HepG2 (cell line): ENCODE measurements around the gene SHISAL1. TPM values are rescaled to one million over a fixed set of nuclear protein-coding genes. Genes with fewer than 3 reads are reported as not detected.

Source experiments
- ATAC-seq: fragments of 200-7000 bp; cut with Tn5 transposase; 3 replicates; pipeline ENCODE4 v1.9.1; 2020; ENCODE audit warnings: mild to moderate bottlenecking, moderate library complexity
- BruUV-seq: library from RNA; stranded (reverse); fragments of 400-500 nt; replicated peaks from 2 replicates; lab custom pipeline; 2021; lab: Mats Ljungman, UMichigan
- CTCF ChIA-PET: fragments of 300-600 bp; formaldehyde crosslinking; extraction: SDS; loops from one replicate; lab custom pipeline; 2021; ENCODE audit warnings: low total read pairs, inconsistent platforms, low intra/inter-chr PET ratio; lab: Yijun Ruan, JAX
- POLR2A ChIA-PET: fragments of 350-600 bp; sonication (Branson Sonifier 250); formaldehyde crosslinking; loops from one replicate; lab custom pipeline; 2020; ENCODE audit warnings: antibody characterized with exemption, inconsistent platforms; lab: Yijun Ruan, JAX
- DNase-seq: peaks from one replicate; pipeline ENCODE4 v3.0.0-alpha.2; 2015; ENCODE audit warnings: low spot score
- FAIRE-seq: peaks from 3 replicates; lab custom pipeline; 2011; peaks lifted over from hg19 to GRCh38; lab: Jason Lieb, UNC
- H2AFZ ChIP-seq: one replicate; pipeline ENCODE4 v1.6.1; 2011; ENCODE audit warnings: low read length, inconsistent platforms
- H3K27ac ChIP-seq: fragments of 300-600 bp; 3 replicates; pipeline ENCODE4 v1.8.0; 2011; ENCODE audit warnings: mixed run types, mild to moderate bottlenecking, mixed read lengths, low read length, inconsistent platforms; ENCODE audit not compliant: insufficient read depth; ENCODE audit errors: extremely low read length
- H3K27me3 ChIP-seq, 2 experiments: fragments of 200-600 bp in 1 of 2; 2 replicates in 1 of 2; 3 replicates in 1 of 2; pipeline versions ENCODE4 v1.6.0 to v1.8.0; 2011; ENCODE audit warnings: low read length in 2 of 2, mild to moderate bottlenecking in 2 of 2, moderate library complexity in 2 of 2, inconsistent platforms in 1 of 2; ENCODE audit not compliant: insufficient read depth in 2 of 2, control insufficient read depth in 1 of 2
- H3K36me3 ChIP-seq, 2 experiments: fragments of 200-600 bp in 1 of 2; replicated peaks in 1 of 2; 2 replicates in 1 of 2; 3 replicates in 1 of 2; pipeline versions ENCODE4 v1.5.1 to v1.8.0; 2011; ENCODE audit warnings: low read length in 2 of 2, inconsistent platforms in 1 of 2; ENCODE audit not compliant: insufficient read depth in 2 of 2, control insufficient read depth in 1 of 2
- H3K4me1 ChIP-seq: 2 replicates; pipeline ENCODE4 v1.5.1; 2012; ENCODE audit warnings: low read length, inconsistent platforms; ENCODE audit not compliant: insufficient read depth
- H3K4me2 ChIP-seq: 2 replicates; pipeline ENCODE4 v1.6.0; 2011; ENCODE audit warnings: low read depth, low read length, inconsistent platforms
- H3K4me3 ChIP-seq, 3 experiments: fragments of 200-600 bp in 1 of 3; sonication (generic), shearing (Covaris generic) in 1 of 3; replicated peaks in 1 of 3; 2 replicates each; pipeline ENCODE4 v1.5.1; 2011 to 2016; ENCODE audit warnings: low read length in 3 of 3, inconsistent platforms in 2 of 3, low read depth in 2 of 3, mild to moderate bottlenecking in 2 of 3, control low read depth in 1 of 3, mixed read lengths in 1 of 3; ENCODE audit not compliant: insufficient read depth in 1 of 3
- H3K79me2 ChIP-seq: one replicate; pipeline ENCODE4 v1.6.1; 2011; ENCODE audit warnings: low read length, inconsistent platforms; ENCODE audit not compliant: insufficient read depth
- H3K9ac ChIP-seq: 2 replicates; pipeline ENCODE4 v1.6.0; 2011; ENCODE audit warnings: mild to moderate bottlenecking, low read depth, low read length, inconsistent platforms; ENCODE audit not compliant: insufficient read depth
- H3K9me3 ChIP-seq: 2 replicates; pipeline ENCODE4 v1.5.1; 2012; ENCODE audit warnings: mild to moderate bottlenecking, low read length
- H4K20me1 ChIP-seq: 2 replicates; pipeline ENCODE4 v1.6.0; 2011; ENCODE audit warnings: inconsistent platforms, mild to moderate bottlenecking, low read length, moderate library complexity; ENCODE audit not compliant: insufficient read depth
- ATF4 ChIP-seq, 2 experiments: fragments of 450-650 bp in 1 of 2; sonication (generic) in 1 of 2; formaldehyde crosslinking; IDR thresholded peaks; 2 replicates each; pipeline versions ENCODE4 v1.5.0 to v1.8.0; 2020 to 2022; ENCODE audit warnings: mild to moderate bottlenecking in 1 of 2, missing genetic modification reagents in 1 of 2
- CREB1 ChIP-seq, 2 experiments: fragments of 450-650 bp in 1 of 2; IDR thresholded peaks; 2 replicates each; pipeline ENCODE4 v1.6.1; 2016 to 2017; ENCODE audit warnings: control low read depth in 1 of 2, mild to moderate bottlenecking in 1 of 2, missing compliant biosample characterization in 1 of 2, missing genetic modification characterization in 1 of 2
- NCOR1 ChIP-seq: fragments of 200-600 bp; sonication (generic); IDR thresholded peaks from 2 replicates; pipeline ENCODE4 v1.7.0; 2017; ENCODE audit warnings: antibody characterized with exemption, low read length, borderline replicate concordance
- SKI ChIP-seq: fragments of 450-650 bp; IDR thresholded peaks from one replicate; pipeline ENCODE4 v1.6.1; 2018; ENCODE audit warnings: mild to moderate bottlenecking; ENCODE audit not compliant: partially characterized antibody
- TCF7 ChIP-seq: sonication (generic); IDR thresholded peaks from 2 replicates; pipeline ENCODE4 v1.6.1; 2016; ENCODE audit warnings: antibody characterized with exemption, low read depth
- ZNF317 ChIP-seq: sonication (generic); formaldehyde crosslinking; IDR thresholded peaks from 2 replicates; pipeline ENCODE4 v1.5.0; 2020; ENCODE audit warnings: mild to moderate bottlenecking, missing genetic modification reagents
- ZNF768 ChIP-seq: sonication (generic); formaldehyde crosslinking; IDR thresholded peaks from 2 replicates; pipeline ENCODE4 v1.4.0; 2020; ENCODE audit warnings: missing genetic modification reagents
- WGBS: methylation state at CpG from one replicate; pipeline ENCODE4 v1.1.6; 2017; ENCODE audit warnings: low lambda C conversion rate; 5-methylcytosine and 5-hydroxymethylcytosine counted together
- in situ Hi-C: cut with HindIII; loops from 2 replicates; pipeline ENCODE4 v1.10.0; 2017; ENCODE audit warnings: low pct_unique_long_range_greater_than_20kb; ENCODE audit not compliant: extremely low pct_ligation_motif_present
- intact Hi-C: fragments of 100-400 bp; cut with micrococcal nuclease; formaldehyde crosslinking; loops from one replicate; pipeline ENCODE4 v1.10.0; 2022; ENCODE audit not compliant: unreplicated experiment
- polyA plus RNA-seq, 8 experiments: library from polyadenylated mRNA; depleted of rRNA in 3 of 8; stranded (reverse) in 7 of 8; unstranded in 1 of 8; fragments of >200 nt; fragmentation: Illumina TruSeq in 4 of 8; extraction: Trizol in 4 of 8; gene quantifications; 2 replicates each; pipeline versions ENCODE4 v1.2.1 to v1.2.3, GENCODE V29; 2011 to 2016; ENCODE audit warnings: low read depth in 4 of 8, missing spikeins in 1 of 8, mixed read lengths in 1 of 8; ENCODE audit not compliant: insufficient read depth in 1 of 8
- total RNA-seq, 5 experiments: library from RNA; depleted of rRNA; stranded (reverse); fragments of >200 nt; fragmentation: Illumina TruSeq; extraction: Trizol; gene quantifications; 2 replicates each; pipeline ENCODE4 v1.2.3, GENCODE V29; 2016; ENCODE audit warnings: low read depth in 1 of 5
- TF ChIP-seq, protein P1 (sequence below): sonication (generic); formaldehyde crosslinking; IDR thresholded peaks from 2 replicates; pipeline ENCODE4 v1.9.0; 2021; ENCODE audit warnings: missing genetic modification reagents, borderline replicate concordance
- TF ChIP-seq, protein P2 (sequence below): fragments of 450-650 bp; IDR thresholded peaks from 2 replicates; pipeline ENCODE4 v1.6.1; 2017; ENCODE audit warnings: mild to moderate bottlenecking

The SHISAL1 gene
- total and polyA plus RNA-seq, 2 of the 13 experiments (the other 11 are each of a cell fraction or from before 2014, with no cell fraction given), result not detected

- 0% methylated on average over 4 of the region's 21 CpGs for WGBS
- in situ Hi-C loops, result no loop called here
- ChIA-PET CTCF (no interaction called here), POLR2A (no interaction called here)
- Histone ChIP-seq H2AFZ (no peak overlapping the region), H4K20me1 (no peaks in the 10 kb centered on the region), H3K4me2 (no peak overlapping the region), H3K36me3 (no peaks in the 10 kb centered on the region), H3K27ac (no peak overlapping the region), H3K9ac (no peak overlapping the region), H3K4me1 (no peaks in the 10 kb centered on the region), H3K27me3 (peaks cover 0 to 31% of the 10 kb centered on the region in 2 experiments; a peak in 3 of 5 replicates), H3K9me3 (no peaks in the 10 kb centered on the region), H3K4me3 (no peak overlapping the region), H3K79me2 (no peaks in the 10 kb centered on the region)
- DNase-seq, result no peak
- no peak for ATAC-seq
- FAIRE-seq, result no peak
- intact Hi-C loops, result no loop called here
- TF ChIP-seq ZNF768, result peak; percentile 92
- TF ChIP-seq CREB1 (IDR thresholded peaks at IDR 0.05), result no peak
- TF ChIP-seq CREB1 (CRISPR knock-in tag; IDR thresholded peaks at IDR 0.05), result no peak
- no TSS peak for BruUV-seq
Measured at GRCh38 chr22:44340271-44341239, 27.8 kb upstream of the SHISAL1 start.

DNA sequence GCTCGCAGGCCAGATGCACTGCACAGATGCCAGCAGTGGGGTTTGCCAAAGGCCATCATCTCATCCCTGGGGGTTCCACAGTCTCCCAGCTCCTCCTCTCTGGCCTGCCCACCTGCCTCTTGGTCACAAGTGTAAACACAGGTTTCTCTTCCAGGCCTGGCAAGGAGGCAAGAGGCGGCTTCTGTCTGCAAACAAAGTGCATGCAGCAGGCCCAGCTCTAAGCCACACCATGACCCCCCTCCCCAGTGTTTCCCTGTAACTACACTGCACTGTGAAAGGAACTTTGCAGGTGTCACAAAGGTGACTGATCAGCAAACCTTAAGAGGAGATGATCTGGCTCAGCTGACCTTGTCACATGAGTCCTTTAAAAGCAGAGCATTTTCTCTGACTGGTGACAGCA, 26.2 kb upstream of the SHISAL1 start:
- ATAC-seq (no peak), FAIRE-seq (no peak), DNase-seq (no peak)
- Histone ChIP-seq H4K20me1 (no peaks in the 10 kb centered on the region), H3K27ac (no peak overlapping the region), H3K36me3 (no peaks in the 10 kb centered on the region), H3K9me3 (no peaks in the 10 kb centered on the region), H3K27me3 (peaks cover 0 to 31% of the 10 kb centered on the region in 2 experiments; a peak in 3 of 5 replicates), H3K4me1 (no peaks in the 10 kb centered on the region), H2AFZ (no peak overlapping the region), H3K4me2 (no peak overlapping the region), H3K9ac (no peak overlapping the region), H3K4me3 (no peak overlapping the region), H3K79me2 (no peaks in the 10 kb centered on the region)
- BruUV-seq, result no TSS peak
- intact Hi-C loops, result no loop called here
- WGBS, result 0% methylated on average over 1 of the region's 2 CpGs
- in situ Hi-C loops, result no loop called here
- CTCF ChIA-PET, result no interaction called here
- POLR2A ChIA-PET, result no interaction called here
- TF ChIP-seq TCF7, result no peak
- no peak for TF ChIP-seq NCOR1
- no peak for TF ChIP-seq SKI
- TF ChIP-seq ATF4 (CRISPR knock-in tag; IDR thresholded peaks at IDR 0.05), result no peak
- TF ChIP-seq ZNF317 (CRISPR knock-in tag), result no peak
- TF ChIP-seq, protein P1, sequence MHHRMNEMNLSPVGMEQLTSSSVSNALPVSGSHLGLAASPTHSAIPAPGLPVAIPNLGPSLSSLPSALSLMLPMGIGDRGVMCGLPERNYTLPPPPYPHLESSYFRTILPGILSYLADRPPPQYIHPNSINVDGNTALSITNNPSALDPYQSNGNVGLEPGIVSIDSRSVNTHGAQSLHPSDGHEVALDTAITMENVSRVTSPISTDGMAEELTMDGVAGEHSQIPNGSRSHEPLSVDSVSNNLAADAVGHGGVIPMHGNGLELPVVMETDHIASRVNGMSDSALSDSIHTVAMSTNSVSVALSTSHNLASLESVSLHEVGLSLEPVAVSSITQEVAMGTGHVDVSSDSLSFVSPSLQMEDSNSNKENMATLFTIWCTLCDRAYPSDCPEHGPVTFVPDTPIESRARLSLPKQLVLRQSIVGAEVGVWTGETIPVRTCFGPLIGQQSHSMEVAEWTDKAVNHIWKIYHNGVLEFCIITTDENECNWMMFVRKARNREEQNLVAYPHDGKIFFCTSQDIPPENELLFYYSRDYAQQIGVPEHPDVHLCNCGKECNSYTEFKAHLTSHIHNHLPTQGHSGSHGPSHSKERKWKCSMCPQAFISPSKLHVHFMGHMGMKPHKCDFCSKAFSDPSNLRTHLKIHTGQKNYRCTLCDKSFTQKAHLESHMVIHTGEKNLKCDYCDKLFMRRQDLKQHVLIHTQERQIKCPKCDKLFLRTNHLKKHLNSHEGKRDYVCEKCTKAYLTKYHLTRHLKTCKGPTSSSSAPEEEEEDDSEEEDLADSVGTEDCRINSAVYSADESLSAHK (CRISPR knock-in tag), result no peak
- TF ChIP-seq, protein P2, sequence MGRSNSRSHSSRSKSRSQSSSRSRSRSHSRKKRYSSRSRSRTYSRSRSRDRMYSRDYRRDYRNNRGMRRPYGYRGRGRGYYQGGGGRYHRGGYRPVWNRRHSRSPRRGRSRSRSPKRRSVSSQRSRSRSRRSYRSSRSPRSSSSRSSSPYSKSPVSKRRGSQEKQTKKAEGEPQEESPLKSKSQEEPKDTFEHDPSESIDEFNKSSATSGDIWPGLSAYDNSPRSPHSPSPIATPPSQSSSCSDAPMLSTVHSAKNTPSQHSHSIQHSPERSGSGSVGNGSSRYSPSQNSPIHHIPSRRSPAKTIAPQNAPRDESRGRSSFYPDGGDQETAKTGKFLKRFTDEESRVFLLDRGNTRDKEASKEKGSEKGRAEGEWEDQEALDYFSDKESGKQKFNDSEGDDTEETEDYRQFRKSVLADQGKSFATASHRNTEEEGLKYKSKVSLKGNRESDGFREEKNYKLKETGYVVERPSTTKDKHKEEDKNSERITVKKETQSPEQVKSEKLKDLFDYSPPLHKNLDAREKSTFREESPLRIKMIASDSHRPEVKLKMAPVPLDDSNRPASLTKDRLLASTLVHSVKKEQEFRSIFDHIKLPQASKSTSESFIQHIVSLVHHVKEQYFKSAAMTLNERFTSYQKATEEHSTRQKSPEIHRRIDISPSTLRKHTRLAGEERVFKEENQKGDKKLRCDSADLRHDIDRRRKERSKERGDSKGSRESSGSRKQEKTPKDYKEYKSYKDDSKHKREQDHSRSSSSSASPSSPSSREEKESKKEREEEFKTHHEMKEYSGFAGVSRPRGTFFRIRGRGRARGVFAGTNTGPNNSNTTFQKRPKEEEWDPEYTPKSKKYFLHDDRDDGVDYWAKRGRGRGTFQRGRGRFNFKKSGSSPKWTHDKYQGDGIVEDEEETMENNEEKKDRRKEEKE, result no peak
